OCI-LY7 (cell line): Measurements from ENCODE around the gene KCTD10. TPM values are rescaled to one million over a fixed set of nuclear protein-coding genes. Genes with fewer than 3 reads are reported as not detected.

Experiments used
- BruUV-seq: library from RNA; stranded (reverse); fragments of 400-500 nt; replicated peaks from 2 replicates; lab custom pipeline; 2021; lab: Mats Ljungman, UMichigan
- CTCF ChIA-PET: fragments of 300-600 bp; sonication (Branson Sonifier 250); formaldehyde crosslinking; loops from one replicate; lab custom pipeline; 2022; ENCODE audit warnings: antibody characterized with exemption; ENCODE audit not compliant: unreplicated experiment; lab: Charles Lee
- POLR2A ChIA-PET: fragments of 300-600 bp; sonication (Branson Sonifier 250); formaldehyde crosslinking; loops from one replicate; lab custom pipeline; 2022; ENCODE audit warnings: antibody characterized with exemption; lab: Charles Lee
- DNase-seq: peaks from one replicate; pipeline ENCODE4 v3.0.0-alpha.2; 2015; ENCODE audit warnings: low spot score
- H2AFZ ChIP-seq: fragments of 200-600 bp; sonication (generic), shearing (Covaris generic); 2 replicates; pipeline ENCODE4 v1.6.1; 2014; ENCODE audit warnings: mild to moderate bottlenecking, antibody characterized with exemption, low read length, moderate library complexity
- H3K27ac ChIP-seq: fragments of 200-600 bp; sonication (generic); 2 replicates; pipeline ENCODE4 v1.5.1; 2014; ENCODE audit warnings: mixed run types, low read depth, mild to moderate bottlenecking, moderate library complexity, low read length, inconsistent platforms; ENCODE audit not compliant: poor library complexity, severe bottlenecking
- H3K36me3 ChIP-seq: fragments of 200-600 bp; sonication (generic); 2 replicates; pipeline ENCODE4 v1.6.1; 2014; ENCODE audit warnings: mild to moderate bottlenecking, antibody characterized with exemption, low read length, moderate library complexity, mixed read lengths; ENCODE audit not compliant: insufficient read depth
- H3K4me1 ChIP-seq: fragments of 200-600 bp; sonication (generic); 2 replicates; pipeline ENCODE4 v1.5.1; 2014; ENCODE audit warnings: mild to moderate bottlenecking, low read length; ENCODE audit not compliant: insufficient read depth, poor library complexity, severe bottlenecking
- H3K4me2 ChIP-seq: fragments of 200-600 bp; sonication (generic); 2 replicates; pipeline ENCODE4 v1.6.1; 2014; ENCODE audit warnings: mild to moderate bottlenecking, low read length
- H3K4me3 ChIP-seq: fragments of 200-600 bp; sonication (generic); 2 replicates; pipeline ENCODE4 v1.5.1; 2014; ENCODE audit warnings: mild to moderate bottlenecking, low read depth, low read length; ENCODE audit not compliant: poor library complexity, severe bottlenecking
- H3K79me2 ChIP-seq: fragments of 200-600 bp; sonication (generic); 2 replicates; pipeline ENCODE4 v1.6.1; 2016; ENCODE audit warnings: low read depth, mild to moderate bottlenecking, low read length, moderate library complexity, mixed read lengths; ENCODE audit not compliant: insufficient read depth
- H3K9me2 ChIP-seq: fragments of 200-600 bp; sonication (generic); 2 replicates; pipeline ENCODE4 v1.6.1; 2016; ENCODE audit warnings: mild to moderate bottlenecking, low read length, mixed read lengths; ENCODE audit not compliant: insufficient read depth
- H3K9me3 ChIP-seq: fragments of 200-600 bp; sonication (generic); 2 replicates; pipeline ENCODE4 v1.6.1; 2014; ENCODE audit warnings: mild to moderate bottlenecking, mixed run types, low read length, mixed read lengths
- H4K20me1 ChIP-seq: fragments of 200-600 bp; sonication (generic); 2 replicates; pipeline ENCODE4 v1.6.1; 2014; ENCODE audit warnings: mild to moderate bottlenecking, antibody characterized with exemption, low read length, moderate library complexity, mixed read lengths; ENCODE audit not compliant: insufficient read depth
- CTCF ChIP-seq: fragments of 200-600 bp; sonication (generic); conservative IDR thresholded peaks from 2 replicates; pipeline ENCODE4 v1.5.1; 2014; ENCODE audit warnings: mild to moderate bottlenecking, antibody characterized with exemption, low read length, moderate library complexity, mixed read lengths
- EZH2phosphoT487 ChIP-seq: fragments of 200-600 bp; sonication (generic); IDR thresholded peaks from 2 replicates; pipeline ENCODE4 v1.6.1; 2018; ENCODE audit warnings: low read depth, borderline replicate concordance, mild to moderate bottlenecking, mixed run types, antibody characterized with exemption, low read length, moderate library complexity, mixed read lengths
- intact Hi-C: fragments of 100-400 bp; cut with micrococcal nuclease; formaldehyde crosslinking; loops from one replicate; pipeline ENCODE4 v1.10.0; 2022; ENCODE audit not compliant: unreplicated experiment
- total RNA-seq, 2 experiments: library from RNA; depleted of rRNA in 1 of 2; stranded (reverse); fragments of >200 nt in 1 of 2; shearing (Covaris generic) in 1 of 2; gene quantifications; 2 replicates each; pipeline ENCODE4 v1.2.3, GENCODE V29; 2014 to 2022

The KCTD10 gene
- total RNA-seq, 2 experiments from 2014 or later = 28.1 to 45.7 TPM

GRCh38 chr12:109482894-109483293, 5.8 kb upstream of the KCTD10 start:
- H3K9me3 ChIP-seq = no peaks in the 10 kb centered on the region
- peaks cover 45% of the 10 kb centered on the region for H3K36me3 ChIP-seq
- ChIA-PET CTCF (no interaction called here), POLR2A (no interaction called here)
- H3K4me1 ChIP-seq = peaks cover 13% of the 10 kb centered on the region
- no peak overlapping the region for H3K4me3 ChIP-seq
- H3K27ac ChIP-seq = no peak overlapping the region
- no peaks in the 10 kb centered on the region for H4K20me1 ChIP-seq
- BruUV-seq = no TSS peak
- no peaks in the 10 kb centered on the region for H3K9me2 ChIP-seq
- H3K4me2 ChIP-seq = no peak overlapping the region
- H2AFZ ChIP-seq = no peak overlapping the region
- H3K79me2 ChIP-seq = peaks cover 16% of the 10 kb centered on the region
- intact Hi-C loops = no loop called here
- no peak for TF ChIP-seq CTCF
- no peak for TF ChIP-seq EZH2phosphoT487
- no peak for DNase-seq

- POLR2A ChIA-PET = interaction anchor here (0.6 kb wide), 1 partner anchor 771 kb away, joined by 4 read pairs; no protein-coding TSS in a partner anchor
- intact Hi-C loops = no loop called here
- H3K9me3 ChIP-seq = no peaks in the 10 kb centered on the region
These were observed 5.4 kb upstream of the KCTD10 start for GRCh38 chr12:109482491-109482890.

More at GRCh38 chr12:109482491-109482890, 5.4 kb upstream of the KCTD10 start:
- Histone ChIP-seq H3K4me3 (no peak overlapping the region), H3K4me1 (peaks cover 13% of the 10 kb centered on the region), H3K9me2 (no peaks in the 10 kb centered on the region), H2AFZ (no peak overlapping the region), H3K36me3 (peaks cover 41% of the 10 kb centered on the region), H3K79me2 (peaks cover 19% of the 10 kb centered on the region), H4K20me1 (no peaks in the 10 kb centered on the region), H3K27ac (no peak overlapping the region), H3K4me2 (no peak overlapping the region)
- no TSS peak for BruUV-seq
- DNase-seq = no peak
- TF ChIP-seq CTCF = no peak
- TF ChIP-seq EZH2phosphoT487 = no peak
- CTCF ChIA-PET = no interaction called here
